ENCODE results near the gene MAP3K4. TPM values are rescaled to one million over a fixed set of nuclear protein-coding genes. Genes with fewer than 3 reads are reported as not detected.

MAP3K4 gene
- total and polyA plus RNA-seq, 9 donors, result 17.3 to 29.1 (median 19.5) TPM

- Histone ChIP-seq H3K36me3 (ENCODE audit: control insufficient read depth, insufficient read depth, low read length) (peaks cover 48% of the 10 kb centered on the region), H3K4me3 (ENCODE audit: low read length) (no peak overlapping the region), H3K27ac (ENCODE audit: low read length) (no peak overlapping the region), H3K27me3 (ENCODE audit: control insufficient read depth, insufficient read depth, low read length) (no peaks in the 10 kb centered on the region), H3K9me3 (replicated peaks; ENCODE audit: control insufficient read depth, low read depth, low read length) (peaks cover 7% of the 10 kb centered on the region), H3K4me1 (ENCODE audit: control insufficient read depth, insufficient read depth, low read length) (peaks cover 14% of the 10 kb centered on the region)
- 96% methylated on average over 2 of the region's 3 CpGs for WGBS (ENCODE audit: insufficient coverage)
- DNase-seq, result no peak
Observed at GRCh38 chr6:161130967-161131766, 139.6 kb downstream of the MAP3K4 start.

DNA sequence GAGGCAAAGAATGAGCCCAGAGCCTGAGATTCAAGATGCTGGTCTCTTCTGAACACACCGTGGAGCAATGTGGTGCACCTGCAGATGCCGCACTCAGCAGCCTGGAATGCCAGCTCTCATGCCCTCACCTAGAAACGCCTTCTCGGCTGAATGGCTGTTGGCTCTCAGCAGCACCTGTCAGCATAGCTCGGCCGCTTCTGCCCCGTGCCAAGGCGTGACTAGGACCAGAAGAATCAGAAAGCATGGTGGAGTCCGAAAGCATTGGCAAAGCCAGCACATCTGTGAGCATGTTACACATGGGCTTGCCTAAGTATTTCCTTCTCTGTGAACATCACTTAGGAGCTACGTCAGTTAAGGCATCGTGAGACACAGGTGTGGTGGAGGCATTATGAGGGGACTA lies 140.8 kb downstream of the MAP3K4 start:
- Histone ChIP-seq H3K27ac (ENCODE audit: low read length) (no peak overlapping the region), H3K36me3 (ENCODE audit: control insufficient read depth, insufficient read depth, low read length) (peaks cover 54% of the 10 kb centered on the region), H3K4me3 (ENCODE audit: low read length) (no peak overlapping the region), H3K27me3 (ENCODE audit: control insufficient read depth, insufficient read depth, low read length) (no peaks in the 10 kb centered on the region), H3K9me3 (replicated peaks; ENCODE audit: control insufficient read depth, low read depth, low read length) (no peaks in the 10 kb centered on the region), H3K4me1 (ENCODE audit: control insufficient read depth, insufficient read depth, low read length) (peaks cover 14% of the 10 kb centered on the region)
- no peak for DNase-seq
- WGBS (ENCODE audit: insufficient coverage), result 92% methylated on average over 9 of the region's 11 CpGs

DNA sequence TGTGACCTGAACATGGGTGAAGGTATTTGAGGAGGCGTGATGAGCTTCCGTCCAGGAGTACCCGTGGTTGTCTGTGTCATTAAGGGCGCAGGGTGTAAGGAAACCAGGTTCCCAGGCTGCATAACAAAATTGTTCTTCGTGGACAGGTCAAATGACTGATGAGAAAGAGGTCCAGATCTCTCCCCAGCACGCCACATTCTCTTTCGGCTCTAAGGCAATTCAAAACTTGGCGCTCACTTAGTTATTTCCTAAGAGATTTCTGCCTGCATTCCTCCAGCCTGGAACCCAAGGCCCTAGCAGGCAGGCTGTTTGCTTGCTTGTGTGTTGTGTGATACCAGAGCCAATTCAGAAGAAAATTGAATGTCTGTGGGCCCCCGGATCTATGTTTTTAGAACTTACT lies 142.4 kb downstream of the MAP3K4 start:
- H3K9me3 ChIP-seq (replicated peaks; ENCODE audit: control insufficient read depth, low read depth, low read length), result no peaks in the 10 kb centered on the region
- WGBS (ENCODE audit: insufficient coverage), result 80% methylated on average over 1 of the region's 9 CpGs
- H3K27me3 ChIP-seq (ENCODE audit: control insufficient read depth, insufficient read depth, low read length), result no peaks in the 10 kb centered on the region
- no peak overlapping the region for H3K4me3 ChIP-seq (ENCODE audit: low read length)
- DNase-seq, result peak; percentile 52
- H3K36me3 ChIP-seq (ENCODE audit: control insufficient read depth, insufficient read depth, low read length), result peaks cover 51% of the 10 kb centered on the region
- peaks cover 18% of the 10 kb centered on the region for H3K4me1 ChIP-seq (ENCODE audit: control insufficient read depth, insufficient read depth, low read length)
- no peak overlapping the region for H3K27ac ChIP-seq (ENCODE audit: low read length)

GRCh38 chr6:161134550-161135298 lies 143.2 kb downstream of the MAP3K4 start:
- Histone ChIP-seq H3K9me3 (replicated peaks; ENCODE audit: control insufficient read depth, low read depth, low read length) (no peaks in the 10 kb centered on the region), H3K4me1 (ENCODE audit: control insufficient read depth, insufficient read depth, low read length) (peaks cover 26% of the 10 kb centered on the region), H3K36me3 (ENCODE audit: control insufficient read depth, insufficient read depth, low read length) (peaks cover 47% of the 10 kb centered on the region), H3K4me3 (ENCODE audit: low read length) (no peak overlapping the region), H3K27me3 (ENCODE audit: control insufficient read depth, insufficient read depth, low read length) (no peaks in the 10 kb centered on the region), H3K27ac (ENCODE audit: low read length) (no peak overlapping the region)
- DNase-seq, result no peak
- WGBS (ENCODE audit: insufficient coverage), result 91% methylated on average over 11 of the region's 17 CpGs

DNA sequence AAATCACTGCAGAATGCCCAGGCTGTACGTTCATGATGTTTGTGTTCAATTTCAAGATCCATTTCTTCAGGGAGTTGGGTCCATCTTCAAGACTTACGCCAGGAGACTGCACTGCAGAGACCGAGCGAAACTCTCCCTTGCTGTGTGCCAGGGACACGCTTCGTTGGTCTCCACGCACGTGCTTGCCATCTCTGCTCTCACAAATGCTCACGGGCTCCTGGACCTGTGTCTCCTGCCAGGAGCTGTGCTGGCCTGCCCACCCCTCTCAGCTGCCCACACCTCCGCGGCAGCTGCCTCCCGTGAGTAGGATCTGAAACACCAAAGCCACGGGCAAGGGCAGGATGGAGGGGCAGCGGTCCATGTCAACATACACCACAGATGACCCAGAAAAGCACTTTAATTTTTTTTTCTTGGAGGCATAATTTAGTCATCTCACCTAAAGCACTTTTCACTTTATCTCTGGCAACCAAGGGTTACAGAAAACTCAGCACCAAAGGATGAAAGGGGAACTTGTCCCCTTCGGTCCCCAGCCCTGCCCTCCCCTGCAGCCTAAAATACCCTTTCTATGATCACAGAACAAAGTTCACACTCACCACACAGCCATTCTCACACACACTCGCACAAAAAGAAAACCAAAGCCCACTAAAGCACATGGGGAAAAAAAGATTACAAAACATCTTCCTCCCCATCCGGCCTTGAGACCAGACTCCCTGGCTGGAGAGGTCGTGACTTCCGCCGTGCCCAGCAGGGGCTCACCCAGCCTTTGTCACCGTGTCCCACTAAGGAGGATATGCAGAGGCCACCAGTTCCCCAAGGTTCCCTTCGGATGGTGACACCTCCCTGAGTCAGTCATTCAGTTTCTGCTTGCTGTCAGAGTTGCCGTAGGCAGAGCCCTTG lies 144.4 kb downstream of the MAP3K4 start:
- H3K27me3 ChIP-seq (ENCODE audit: control insufficient read depth, insufficient read depth, low read length), result no peaks in the 10 kb centered on the region
- H3K4me1 ChIP-seq (ENCODE audit: control insufficient read depth, insufficient read depth, low read length), result peaks cover 27% of the 10 kb centered on the region
- H3K9me3 ChIP-seq (replicated peaks; ENCODE audit: control insufficient read depth, low read depth, low read length), result no peaks in the 10 kb centered on the region
- H3K4me3 ChIP-seq (ENCODE audit: low read length), result no peak overlapping the region
- 71% methylated on average over 19 of the region's 23 CpGs for WGBS (ENCODE audit: insufficient coverage)
- no peak overlapping the region for H3K27ac ChIP-seq (ENCODE audit: low read length)
- H3K36me3 ChIP-seq (ENCODE audit: control insufficient read depth, insufficient read depth, low read length), result peaks cover 44% of the 10 kb centered on the region
- no peak for DNase-seq

- H3K4me3 ChIP-seq (ENCODE audit: low read length), result no peak overlapping the region
- H3K4me1 ChIP-seq (ENCODE audit: control insufficient read depth, insufficient read depth, low read length), result peaks cover 27% of the 10 kb centered on the region
- DNase-seq, result no peak
- H3K27ac ChIP-seq (ENCODE audit: low read length), result no peak overlapping the region
- 71% methylated on average over 10 of the region's 11 CpGs for WGBS (ENCODE audit: insufficient coverage)
- no peaks in the 10 kb centered on the region for H3K9me3 ChIP-seq (replicated peaks; ENCODE audit: control insufficient read depth, low read depth, low read length)
- H3K36me3 ChIP-seq (ENCODE audit: control insufficient read depth, insufficient read depth, low read length), result peaks cover 42% of the 10 kb centered on the region
- no peaks in the 10 kb centered on the region for H3K27me3 ChIP-seq (ENCODE audit: control insufficient read depth, insufficient read depth, low read length)
Observed at GRCh38 chr6:161136655-161137054, 145.1 kb downstream of the MAP3K4 start.

- Histone ChIP-seq H3K4me3 (ENCODE audit: low read length) (no peak overlapping the region), H3K4me1 (ENCODE audit: control insufficient read depth, insufficient read depth, low read length) (peaks cover 27% of the 10 kb centered on the region), H3K27ac (ENCODE audit: low read length) (no peak overlapping the region), H3K27me3 (ENCODE audit: control insufficient read depth, insufficient read depth, low read length) (no peaks in the 10 kb centered on the region), H3K36me3 (ENCODE audit: control insufficient read depth, insufficient read depth, low read length) (peaks cover 36% of the 10 kb centered on the region), H3K9me3 (replicated peaks; ENCODE audit: control insufficient read depth, low read depth, low read length) (no peaks in the 10 kb centered on the region)
- 90% methylated on average over 10 of the region's 11 CpGs for WGBS (ENCODE audit: insufficient coverage)
- DNase-seq, result no peak
Observed at GRCh38 chr6:161137320-161137719, 145.8 kb downstream of the MAP3K4 start.

DNA sequence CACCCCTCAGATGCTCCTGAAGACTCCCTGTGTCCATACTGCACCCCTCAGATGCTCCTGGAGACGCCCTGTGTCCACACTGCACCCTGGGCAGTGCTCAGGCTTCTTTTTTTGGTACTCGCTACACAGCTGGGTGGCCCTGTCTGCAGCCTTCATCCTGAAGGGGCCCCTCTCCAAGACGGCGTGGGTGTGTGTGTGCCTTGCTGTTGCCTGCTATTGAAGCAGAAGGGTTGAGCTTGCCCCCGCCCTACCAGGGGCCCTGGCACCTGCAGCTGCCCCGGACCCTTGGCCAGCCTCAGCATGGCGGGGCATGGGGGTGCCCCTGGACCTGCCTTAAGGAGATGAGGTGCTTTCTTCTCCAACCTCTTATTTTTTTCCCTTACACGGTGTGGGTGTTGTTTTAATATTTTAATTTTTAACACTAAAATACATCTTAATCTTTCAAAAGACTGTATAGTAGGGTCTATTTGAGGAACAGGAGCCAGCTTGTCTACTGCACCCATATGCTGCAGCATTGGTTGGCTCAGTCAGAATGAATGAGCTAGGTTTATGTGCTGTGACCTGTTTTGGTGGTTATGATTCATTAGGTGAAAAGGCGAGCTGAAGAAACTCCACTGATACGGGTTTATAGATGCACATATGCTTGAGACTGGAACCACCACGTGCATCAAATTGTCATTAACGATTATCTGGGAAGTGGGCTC lies 146.4 kb downstream of the MAP3K4 start:
- 89% methylated on average over 9 of the region's 12 CpGs for WGBS (ENCODE audit: insufficient coverage)
- no peak for DNase-seq
- peaks cover 38% of the 10 kb centered on the region for H3K36me3 ChIP-seq (ENCODE audit: control insufficient read depth, insufficient read depth, low read length)
- H3K27ac ChIP-seq (ENCODE audit: low read length), result no peak overlapping the region
- H3K9me3 ChIP-seq (replicated peaks; ENCODE audit: control insufficient read depth, low read depth, low read length), result no peaks in the 10 kb centered on the region
- peaks cover 27% of the 10 kb centered on the region for H3K4me1 ChIP-seq (ENCODE audit: control insufficient read depth, insufficient read depth, low read length)
- no peaks in the 10 kb centered on the region for H3K27me3 ChIP-seq (ENCODE audit: control insufficient read depth, insufficient read depth, low read length)
- no peak overlapping the region for H3K4me3 ChIP-seq (ENCODE audit: low read length)

- DNase-seq, result no peak
- Histone ChIP-seq H3K36me3 (ENCODE audit: control insufficient read depth, insufficient read depth, low read length) (peaks cover 41% of the 10 kb centered on the region), H3K27ac (ENCODE audit: low read length) (no peak overlapping the region)
Observed at GRCh38 chr6:161138543-161139303, 147.2 kb downstream of the MAP3K4 start.

More at GRCh38 chr6:161138543-161139303, 147.2 kb downstream of the MAP3K4 start:
- Histone ChIP-seq H3K9me3 (replicated peaks; ENCODE audit: control insufficient read depth, low read depth, low read length) (no peaks in the 10 kb centered on the region), H3K4me1 (ENCODE audit: control insufficient read depth, insufficient read depth, low read length) (peaks cover 23% of the 10 kb centered on the region), H3K4me3 (ENCODE audit: low read length) (no peak overlapping the region), H3K27me3 (ENCODE audit: control insufficient read depth, insufficient read depth, low read length) (no peaks in the 10 kb centered on the region)
- 86% methylated on average over 22 of the region's 23 CpGs for WGBS (ENCODE audit: insufficient coverage)
